AG09309 (cell line): ENCODE data around the gene UTP25.
"Not testable (repeated sequence)": the region's sequence is repeated elsewhere in the genome, so short reads cannot be mapped to it uniquely, and the experiment has no call there.

Source experiments
- DNase-seq: peaks from one replicate; pipeline ENCODE4 v3.0.0-alpha.2; 2010; ENCODE audit warnings: low read depth
- H3K4me3 ChIP-seq: 2 replicates; pipeline ENCODE4 v1.5.1; 2011; ENCODE audit warnings: mild to moderate bottlenecking, low read depth, low read length, moderate library complexity; ENCODE audit not compliant: control insufficient read depth
- CTCF ChIP-seq: IDR thresholded peaks from 2 replicates; pipeline ENCODE4 v1.5.1; 2011; ENCODE audit warnings: mild to moderate bottlenecking, low read depth, low read length, inconsistent platforms; ENCODE audit not compliant: insufficient read depth, control insufficient read depth; ENCODE audit errors: missing control alignments

The UTP25 gene

GRCh38 chr1:209785592-209785991 lies 42.2 kb upstream of the UTP25 start:
- TF ChIP-seq CTCF = no peak
- no peak overlapping the region for H3K4me3 ChIP-seq
- DNase-seq = no peak

- no peak overlapping the region for H3K4me3 ChIP-seq
- no peak for TF ChIP-seq CTCF
- no peak for DNase-seq
Observed at GRCh38 chr1:209786146-209786545, 41.6 kb upstream of the UTP25 start.

DNA sequence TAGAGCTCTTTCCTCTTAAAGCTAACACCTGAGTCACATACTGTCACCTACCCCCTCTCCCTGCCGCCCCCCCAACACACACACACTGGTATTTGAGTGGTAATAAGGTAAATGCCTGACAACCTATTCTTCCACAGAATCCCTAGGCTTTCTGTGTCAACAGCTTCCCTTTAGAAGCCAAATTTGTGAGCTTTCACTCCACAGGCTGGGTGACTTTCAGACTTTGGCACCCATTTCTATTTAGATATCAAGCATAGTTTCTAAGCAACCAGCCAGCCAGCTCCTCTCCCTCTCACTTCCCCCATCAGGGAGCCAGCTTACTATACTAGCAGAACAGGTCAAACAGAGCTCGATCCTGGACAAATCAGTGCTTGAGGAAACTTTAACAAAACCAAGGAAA lies 40.2 kb upstream of the UTP25 start:
- DNase-seq = no peak
- no peak overlapping the region for H3K4me3 ChIP-seq
- no peak for TF ChIP-seq CTCF

- H3K4me3 ChIP-seq = no peak overlapping the region
- no peak for TF ChIP-seq CTCF
- no peak for DNase-seq
Observed at GRCh38 chr1:209789245-209789644, 38.5 kb upstream of the UTP25 start.

GRCh38 chr1:209790286-209791193 lies 37.2 kb upstream of the UTP25 start:
- H3K4me3 ChIP-seq = no peak overlapping the region
- TF ChIP-seq CTCF = no peak
- DNase-seq = no peak

- DNase-seq = no peak
- TF ChIP-seq CTCF = no peak
- no peak overlapping the region for H3K4me3 ChIP-seq
Observed at GRCh38 chr1:209791920-209792319, 35.9 kb upstream of the UTP25 start.

DNA sequence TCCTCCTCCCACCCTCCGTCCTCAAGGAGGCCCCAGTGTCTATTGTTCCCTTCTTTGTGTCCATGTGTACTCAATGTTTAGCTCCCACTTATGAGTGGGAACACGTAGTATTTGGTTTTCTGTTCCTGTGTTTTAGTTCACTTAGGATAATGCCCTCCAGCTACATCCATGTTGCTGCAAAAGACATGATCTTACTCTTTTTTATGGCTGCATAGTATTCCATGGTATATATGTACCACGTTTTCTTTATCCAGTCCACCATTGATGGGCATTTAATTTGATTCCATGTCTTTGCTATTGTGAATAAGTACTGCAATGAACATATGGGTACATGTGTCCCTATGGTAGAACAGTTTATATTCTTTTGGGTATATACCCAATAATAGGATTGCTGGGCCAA lies 34.1 kb upstream of the UTP25 start:
- not testable (repeated sequence) for DNase-seq, H3K4me3 ChIP-seq
